Measurements from ENCODE around the gene AGTPBP1. TPM values are rescaled to one million over a fixed set of nuclear protein-coding genes. Genes with fewer than 3 reads are reported as not detected.

Gene AGTPBP1
- total and polyA plus RNA-seq, 4 donors, result 10.6 to 55.9 (median 22.4) TPM

DNA sequence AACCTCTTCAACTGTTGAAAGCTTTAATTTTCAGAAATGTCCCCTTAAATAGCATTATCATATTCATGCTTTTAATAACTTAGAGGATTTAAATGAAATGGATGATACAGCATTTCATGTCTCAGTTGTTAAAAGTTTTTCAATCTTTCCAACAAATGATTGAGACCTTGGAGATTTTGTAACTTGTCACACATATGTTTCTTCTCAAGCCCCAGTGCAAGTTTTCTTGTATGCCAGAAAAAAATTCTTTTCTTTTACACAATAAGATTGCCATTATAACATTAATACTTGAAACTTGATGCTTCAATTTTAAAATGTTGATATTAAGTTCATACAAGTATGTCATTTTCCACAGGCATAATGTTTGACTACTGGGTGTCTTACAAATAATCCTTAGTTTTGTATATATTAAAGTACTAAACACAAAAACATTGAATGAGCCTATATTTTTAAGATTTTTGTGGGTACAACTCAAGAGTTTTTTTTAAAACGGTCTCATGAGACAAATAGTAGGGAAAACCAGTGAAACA, 124.5 kb downstream of the AGTPBP1 start:
- H3K27me3 ChIP-seq (ENCODE audit: control insufficient read depth in 3 of 3, insufficient read depth in 3 of 3, low read length in 2 of 3), result no peaks in the 10 kb centered on the region
- ATAC-seq (ENCODE audit: insufficient read depth, low FRiP score) (no peak), DNase-seq (peak in 2 of 3 donors; percentile 64 to 69)
- H3K9ac ChIP-seq (ENCODE audit: insufficient read depth in 1 of 2, low read length in 2 of 2), result no peak overlapping the region
- H3K4me1 ChIP-seq (ENCODE audit: control insufficient read depth in 5 of 5, insufficient read depth in 5 of 5, low read length in 5 of 5), result no peaks in the 10 kb centered on the region
- no peaks in the 10 kb centered on the region for H3K9me3 ChIP-seq (ENCODE audit: control insufficient read depth in 4 of 4, insufficient read depth in 3 of 4, low read length in 3 of 4)
- WGBS, 2 donors, result 90 to 92% methylated on average over 1 of the region's 1 CpG
- TF ChIP-seq, protein P1, sequence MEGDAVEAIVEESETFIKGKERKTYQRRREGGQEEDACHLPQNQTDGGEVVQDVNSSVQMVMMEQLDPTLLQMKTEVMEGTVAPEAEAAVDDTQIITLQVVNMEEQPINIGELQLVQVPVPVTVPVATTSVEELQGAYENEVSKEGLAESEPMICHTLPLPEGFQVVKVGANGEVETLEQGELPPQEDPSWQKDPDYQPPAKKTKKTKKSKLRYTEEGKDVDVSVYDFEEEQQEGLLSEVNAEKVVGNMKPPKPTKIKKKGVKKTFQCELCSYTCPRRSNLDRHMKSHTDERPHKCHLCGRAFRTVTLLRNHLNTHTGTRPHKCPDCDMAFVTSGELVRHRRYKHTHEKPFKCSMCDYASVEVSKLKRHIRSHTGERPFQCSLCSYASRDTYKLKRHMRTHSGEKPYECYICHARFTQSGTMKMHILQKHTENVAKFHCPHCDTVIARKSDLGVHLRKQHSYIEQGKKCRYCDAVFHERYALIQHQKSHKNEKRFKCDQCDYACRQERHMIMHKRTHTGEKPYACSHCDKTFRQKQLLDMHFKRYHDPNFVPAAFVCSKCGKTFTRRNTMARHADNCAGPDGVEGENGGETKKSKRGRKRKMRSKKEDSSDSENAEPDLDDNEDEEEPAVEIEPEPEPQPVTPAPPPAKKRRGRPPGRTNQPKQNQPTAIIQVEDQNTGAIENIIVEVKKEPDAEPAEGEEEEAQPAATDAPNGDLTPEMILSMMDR (IDR thresholded peaks at IDR 0.05; ENCODE audit: control extremely low read depth, extremely low read depth), result no peak
- H3K27ac ChIP-seq (ENCODE audit: low read depth in 1 of 2, low read length in 1 of 2), result no peak overlapping the region
- no peak overlapping the region for H3K4me3 ChIP-seq
- H3K36me3 ChIP-seq (ENCODE audit: control insufficient read depth in 4 of 4, insufficient read depth in 4 of 4, low read length in 4 of 4), result peaks cover 0 to 4% (median 1%) of the 10 kb centered on the region in 4 donors

GRCh38 chr9:85615792-85616191, 126.0 kb downstream of the AGTPBP1 start:
- peaks cover 0 to 4% (median 1%) of the 10 kb centered on the region in 4 donors for H3K36me3 ChIP-seq (ENCODE audit: control insufficient read depth in 4 of 4, insufficient read depth in 4 of 4, low read length in 4 of 4)
- ATAC-seq (ENCODE audit: insufficient read depth, low FRiP score), result no peak
- no peaks in the 10 kb centered on the region for H3K27me3 ChIP-seq (ENCODE audit: control insufficient read depth in 3 of 3, insufficient read depth in 3 of 3, low read length in 2 of 3)
- H3K4me1 ChIP-seq (ENCODE audit: control insufficient read depth in 5 of 5, insufficient read depth in 5 of 5, low read length in 5 of 5), result no peaks in the 10 kb centered on the region
- TF ChIP-seq, protein P1 (IDR thresholded peaks at IDR 0.05; ENCODE audit: control extremely low read depth, extremely low read depth), result no peak
- H3K27ac ChIP-seq (ENCODE audit: low read depth in 1 of 2, low read length in 1 of 2), result no peak overlapping the region
- no peak overlapping the region for H3K9ac ChIP-seq (ENCODE audit: insufficient read depth in 1 of 2, low read length in 2 of 2)
- WGBS, 2 donors, result 89 to 96% methylated on average over 1 of the region's 1 CpG
- no peaks in the 10 kb centered on the region for H3K9me3 ChIP-seq (ENCODE audit: control insufficient read depth in 4 of 4, insufficient read depth in 3 of 4, low read length in 3 of 4)
- no peak overlapping the region for H3K4me3 ChIP-seq
- DNase-seq, result no peak

- no peak overlapping the region for H3K27ac ChIP-seq (ENCODE audit: low read depth in 1 of 2, low read length in 1 of 2)
- peak; percentile 82 for ATAC-seq (ENCODE audit: insufficient read depth, low FRiP score)
- DNase-seq, result peak; percentile 40 to 90 (median 81)
- H3K4me1 ChIP-seq (ENCODE audit: control insufficient read depth in 5 of 5, insufficient read depth in 5 of 5, low read length in 5 of 5), result peaks cover 0 to 3% (median 0%) of the 10 kb centered on the region in 5 donors
- TF ChIP-seq, protein P1 (IDR thresholded peaks at IDR 0.05; ENCODE audit: control extremely low read depth, extremely low read depth), result peak; percentile 66
- 57 to 60% methylated on average over 4 of the region's 4 CpGs for WGBS, 2 donors
- no peak overlapping the region for H3K4me3 ChIP-seq
- H3K9me3 ChIP-seq (ENCODE audit: control insufficient read depth in 4 of 4, insufficient read depth in 3 of 4, low read length in 3 of 4), result no peaks in the 10 kb centered on the region
- no peak overlapping the region for H3K9ac ChIP-seq (ENCODE audit: insufficient read depth in 1 of 2, low read length in 2 of 2)
- no peaks in the 10 kb centered on the region for H3K27me3 ChIP-seq (ENCODE audit: control insufficient read depth in 3 of 3, insufficient read depth in 3 of 3, low read length in 2 of 3)
- no peaks in the 10 kb centered on the region for H3K36me3 ChIP-seq (ENCODE audit: control insufficient read depth in 4 of 4, insufficient read depth in 4 of 4, low read length in 4 of 4)
Measured at GRCh38 chr9:85610074-85610860, 131.5 kb downstream of the AGTPBP1 start.

Data from lung (tissue), 12 donors.